Panc1 (cell line): ENCODE data around the gene ADD1.

ENCODE experiments used
- POLR2AphosphoS5 ChIP-seq: IDR thresholded peaks from 2 replicates; pipeline ENCODE4 v1.6.1; 2012; ENCODE audit warnings: mild to moderate bottlenecking, low read depth, low read length, moderate library complexity
- SIN3A ChIP-seq: IDR thresholded peaks from 2 replicates; pipeline ENCODE4 v1.6.1; 2012; ENCODE audit warnings: low read depth, mild to moderate bottlenecking, low read length, moderate library complexity, borderline replicate concordance; ENCODE audit not compliant: insufficient read depth
- TF ChIP-seq, protein P1 (sequence below): fragments of 450-650 bp; IDR thresholded peaks from 2 replicates; pipeline ENCODE4 v1.5.1; 2017; ENCODE audit warnings: mild to moderate bottlenecking
- TF ChIP-seq, protein P2 (sequence below), 2 experiments: IDR thresholded peaks; 2 replicates each; pipeline ENCODE4 v1.6.1; 2011 to 2012; ENCODE audit warnings: low read depth in 2 of 2, control low read depth in 1 of 2, low read length in 1 of 2, mild to moderate bottlenecking in 1 of 2, moderate library complexity in 1 of 2; ENCODE audit not compliant: insufficient read depth in 1 of 2

DNA sequence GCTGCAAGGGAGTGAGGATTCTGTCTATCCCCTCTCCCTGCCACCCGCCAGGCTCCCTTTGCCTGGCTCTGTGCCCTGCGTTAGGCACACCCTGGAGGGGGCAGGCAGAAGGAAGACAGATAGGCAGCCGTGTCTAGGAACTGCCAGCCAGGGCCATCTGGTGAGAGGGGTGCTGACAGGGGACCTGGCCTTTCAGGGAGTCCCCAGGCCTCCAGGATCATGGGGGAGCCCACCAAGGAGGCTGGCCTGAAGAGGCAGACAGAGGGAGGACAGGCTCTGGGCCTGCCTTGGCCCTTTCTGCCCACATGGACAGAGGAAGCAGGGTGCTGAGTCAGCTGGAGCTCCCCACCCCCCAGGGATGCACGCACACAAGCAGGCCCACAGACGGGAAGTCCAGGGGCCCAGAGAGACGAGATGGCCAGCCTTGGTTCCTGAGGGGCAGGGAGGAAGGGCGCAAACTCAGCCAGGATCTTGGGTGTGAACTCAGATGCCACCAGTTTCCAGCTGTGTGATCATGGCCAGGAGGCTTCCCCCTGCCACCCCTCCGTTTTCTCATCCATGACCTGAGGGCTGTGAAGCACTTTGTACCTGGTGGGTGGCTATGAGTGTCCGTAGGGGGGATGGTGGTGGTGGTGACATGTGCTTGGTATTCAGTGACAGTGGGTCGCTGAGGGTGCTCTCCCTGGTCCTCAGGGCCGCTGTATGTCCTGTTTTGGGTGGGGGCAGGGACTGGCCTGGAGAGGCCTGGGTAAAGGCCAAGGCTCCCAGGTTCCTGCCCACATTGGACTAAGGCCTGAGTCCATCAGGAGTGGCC, 49.0 kb upstream of the ADD1 start:
- TF ChIP-seq POLR2AphosphoS5 (no peak), SIN3A (0 out of 2 replicates have a peak, but pooled peaks have one; percentile 16)
- TF ChIP-seq, protein P1, sequence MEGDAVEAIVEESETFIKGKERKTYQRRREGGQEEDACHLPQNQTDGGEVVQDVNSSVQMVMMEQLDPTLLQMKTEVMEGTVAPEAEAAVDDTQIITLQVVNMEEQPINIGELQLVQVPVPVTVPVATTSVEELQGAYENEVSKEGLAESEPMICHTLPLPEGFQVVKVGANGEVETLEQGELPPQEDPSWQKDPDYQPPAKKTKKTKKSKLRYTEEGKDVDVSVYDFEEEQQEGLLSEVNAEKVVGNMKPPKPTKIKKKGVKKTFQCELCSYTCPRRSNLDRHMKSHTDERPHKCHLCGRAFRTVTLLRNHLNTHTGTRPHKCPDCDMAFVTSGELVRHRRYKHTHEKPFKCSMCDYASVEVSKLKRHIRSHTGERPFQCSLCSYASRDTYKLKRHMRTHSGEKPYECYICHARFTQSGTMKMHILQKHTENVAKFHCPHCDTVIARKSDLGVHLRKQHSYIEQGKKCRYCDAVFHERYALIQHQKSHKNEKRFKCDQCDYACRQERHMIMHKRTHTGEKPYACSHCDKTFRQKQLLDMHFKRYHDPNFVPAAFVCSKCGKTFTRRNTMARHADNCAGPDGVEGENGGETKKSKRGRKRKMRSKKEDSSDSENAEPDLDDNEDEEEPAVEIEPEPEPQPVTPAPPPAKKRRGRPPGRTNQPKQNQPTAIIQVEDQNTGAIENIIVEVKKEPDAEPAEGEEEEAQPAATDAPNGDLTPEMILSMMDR: no peak
- TF ChIP-seq, protein P2, sequence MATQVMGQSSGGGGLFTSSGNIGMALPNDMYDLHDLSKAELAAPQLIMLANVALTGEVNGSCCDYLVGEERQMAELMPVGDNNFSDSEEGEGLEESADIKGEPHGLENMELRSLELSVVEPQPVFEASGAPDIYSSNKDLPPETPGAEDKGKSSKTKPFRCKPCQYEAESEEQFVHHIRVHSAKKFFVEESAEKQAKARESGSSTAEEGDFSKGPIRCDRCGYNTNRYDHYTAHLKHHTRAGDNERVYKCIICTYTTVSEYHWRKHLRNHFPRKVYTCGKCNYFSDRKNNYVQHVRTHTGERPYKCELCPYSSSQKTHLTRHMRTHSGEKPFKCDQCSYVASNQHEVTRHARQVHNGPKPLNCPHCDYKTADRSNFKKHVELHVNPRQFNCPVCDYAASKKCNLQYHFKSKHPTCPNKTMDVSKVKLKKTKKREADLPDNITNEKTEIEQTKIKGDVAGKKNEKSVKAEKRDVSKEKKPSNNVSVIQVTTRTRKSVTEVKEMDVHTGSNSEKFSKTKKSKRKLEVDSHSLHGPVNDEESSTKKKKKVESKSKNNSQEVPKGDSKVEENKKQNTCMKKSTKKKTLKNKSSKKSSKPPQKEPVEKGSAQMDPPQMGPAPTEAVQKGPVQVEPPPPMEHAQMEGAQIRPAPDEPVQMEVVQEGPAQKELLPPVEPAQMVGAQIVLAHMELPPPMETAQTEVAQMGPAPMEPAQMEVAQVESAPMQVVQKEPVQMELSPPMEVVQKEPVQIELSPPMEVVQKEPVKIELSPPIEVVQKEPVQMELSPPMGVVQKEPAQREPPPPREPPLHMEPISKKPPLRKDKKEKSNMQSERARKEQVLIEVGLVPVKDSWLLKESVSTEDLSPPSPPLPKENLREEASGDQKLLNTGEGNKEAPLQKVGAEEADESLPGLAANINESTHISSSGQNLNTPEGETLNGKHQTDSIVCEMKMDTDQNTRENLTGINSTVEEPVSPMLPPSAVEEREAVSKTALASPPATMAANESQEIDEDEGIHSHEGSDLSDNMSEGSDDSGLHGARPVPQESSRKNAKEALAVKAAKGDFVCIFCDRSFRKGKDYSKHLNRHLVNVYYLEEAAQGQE (IDR thresholded peaks at IDR 0.05; ENCODE audit: insufficient read depth in 1 of 2, low read depth in 2 of 2, low read length in 1 of 2): no peak
